Ovary (tissue), 9 donors: ENCODE data around the gene SYT10. TPM values are rescaled to one million over a fixed set of nuclear protein-coding genes. Genes with fewer than 3 reads are reported as not detected.
"Not testable (repeated sequence)": the region's sequence is repeated elsewhere in the genome, so short reads cannot be mapped to it uniquely, and the experiment has no call there.

Source experiments
- DNase-seq, 5 donors: peaks; one replicate each; pipeline ENCODE4 v3.0.0-alpha.2; 2019 to 2020
- H3K27ac ChIP-seq, 2 donors: fragments of 200-600 bp; one replicate each; pipeline versions ENCODE4 v1.5.1 to v1.8.0; 2019 to 2022
- H3K27me3 ChIP-seq: fragments of 200-600 bp; one replicate; pipeline ENCODE4 v1.8.0; 2022
- H3K36me3 ChIP-seq: fragments of 200-600 bp; sonication (generic); one replicate; pipeline ENCODE4 v1.5.1; 2019
- H3K4me1 ChIP-seq: one replicate; pipeline ENCODE4 v1.8.1; 2013; ENCODE audit warnings: mild to moderate bottlenecking, moderate library complexity; ENCODE audit not compliant: insufficient read depth
- H3K4me3 ChIP-seq: fragments of 200-600 bp; sonication (generic); one replicate; pipeline ENCODE4 v1.5.1; 2017
- H3K9me3 ChIP-seq, 2 donors: fragments of 200-600 bp in 1 of 2; sonication (generic) in 1 of 2; one replicate each; pipeline versions ENCODE4 v1.5.1 to v1.8.1; 2013 to 2019; ENCODE audit warnings: mild to moderate bottlenecking in 1 of 2, moderate library complexity in 1 of 2
- CTCF ChIP-seq, 3 donors: fragments of 450-650 bp in 2 of 3; fragments of 200-600 bp in 1 of 3; IDR thresholded peaks; one replicate each; pipeline versions ENCODE4 v1.5.1 to v1.8.0; 2016 to 2022; ENCODE audit warnings: antibody characterized with exemption in 3 of 3, mild to moderate bottlenecking in 1 of 3
- EP300 ChIP-seq: sonication (generic); formaldehyde crosslinking; IDR thresholded peaks from one replicate; pipeline ENCODE4 v1.6.1; 2017; ENCODE audit warnings: antibody characterized with exemption
- POLR2A ChIP-seq: fragments of 450-650 bp; IDR thresholded peaks from one replicate; pipeline ENCODE4 v1.6.1; 2017; ENCODE audit warnings: antibody characterized with exemption, mild to moderate bottlenecking, moderate library complexity
- WGBS, 3 donors: extraction: QIAGEN DNeasy Blood & Tissue Kit in 1 of 3; methylation state at CpG; one replicate each; pipeline versions ENCODE4 v1.1.5 to v1.1.7; 2013 to 2017; 5-methylcytosine and 5-hydroxymethylcytosine counted together
- intact Hi-C, 4 donors: fragments of 100-400 bp; cut with DNase I; formaldehyde crosslinking; loops; one replicate each; pipeline versions ENCODE4 v1.11.0 to v1.15.1; 2022 to 2023
- polyA plus RNA-seq, 2 donors: library from polyadenylated mRNA; stranded (reverse); fragments of 200-250 nt in 1 of 2; fragments of 350-450 nt in 1 of 2; fragmentation: Illumina TruSeq in 1 of 2; extraction: RNeasy Lipid Tissue Mini Kit (QIAGEN cat#74804) in 1 of 2; gene quantifications; one replicate each; pipeline ENCODE4 v1.2.3, GENCODE V29; 2013 to 2014
- total RNA-seq, 7 donors: library from RNA; depleted of rRNA in 2 of 7; stranded (reverse); fragments of >200 nt in 2 of 7; fragmentation: NEBNext Ultra II Directional in 3 of 7; extraction: Animal tissue kit (Norgen Biotek cat#: 25700) in 3 of 7; gene quantifications; one replicate each; pipeline versions ENCODE4 v1.1.0 to v1.2.4, GENCODE V29; 2016 to 2023
- donor health status: DM: no; HTN: no; CAD: no; lungs with moderate emphysema.
- donor health status: DM: no; HTN: no; CAD: no.
- donor health status: Bipolar disorder and iron deficiency.
- donor health status: DM: yes; HTN: yes; CAD: no.
- donor health status: DM: no; HTN: no; CAD: no.
- donor health status: DM: yes; HTN: yes; CAD: no.

Gene SYT10
- total and polyA plus RNA-seq, 9 donors, result 0.08 to 8.5 (median 0.47) TPM; not detected in 5

GRCh38 chr12:33423706-33424105 is 15.9 kb downstream of the SYT10 start:
- H3K9me3 ChIP-seq, result no peaks in the 10 kb centered on the region
- intact Hi-C loops, result no loop called here
- no peak for DNase-seq
- WGBS, 3 donors, result 74 to 93% (median 77%) methylated on average over 1 of the region's 1 CpG
- H3K27me3 ChIP-seq, result no peaks in the 10 kb centered on the region
- no peak for TF ChIP-seq EP300
- no peak for TF ChIP-seq CTCF (IDR thresholded peaks at IDR 0.05)
- no peak for TF ChIP-seq POLR2A
- no peaks in the 10 kb centered on the region for H3K36me3 ChIP-seq
- no peaks in the 10 kb centered on the region for H3K4me1 ChIP-seq
- no peak overlapping the region for H3K27ac ChIP-seq
- no peak overlapping the region for H3K4me3 ChIP-seq

DNA sequence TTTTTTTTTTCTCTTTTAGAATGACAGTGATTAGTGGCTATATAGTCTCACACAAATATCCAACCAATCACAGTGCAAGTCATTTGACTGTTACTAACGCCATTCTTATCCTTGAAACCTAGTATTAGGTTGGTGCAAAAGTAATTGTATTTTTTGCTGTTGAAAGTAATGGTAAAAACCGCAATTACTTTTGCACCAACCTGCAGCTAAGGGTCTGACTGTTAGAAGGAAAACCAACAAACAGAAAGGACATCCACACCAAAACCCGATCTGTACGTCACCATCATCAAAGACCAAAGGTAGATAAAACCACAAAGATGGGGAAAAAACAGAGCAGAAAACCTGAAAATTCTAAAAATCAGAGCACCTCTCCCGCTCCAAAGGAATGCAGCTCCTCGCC is 27.2 kb downstream of the SYT10 start:
- WGBS, 3 donors, result 91 to 94% (median 91%) methylated on average over 6 of the region's 6 CpGs
- H3K4me1 ChIP-seq, H3K9me3 ChIP-seq, intact Hi-C loops, H3K27me3 ChIP-seq, H3K36me3 ChIP-seq, H3K27ac ChIP-seq, H3K4me3 ChIP-seq, DNase-seq: not testable (repeated sequence)

DNA sequence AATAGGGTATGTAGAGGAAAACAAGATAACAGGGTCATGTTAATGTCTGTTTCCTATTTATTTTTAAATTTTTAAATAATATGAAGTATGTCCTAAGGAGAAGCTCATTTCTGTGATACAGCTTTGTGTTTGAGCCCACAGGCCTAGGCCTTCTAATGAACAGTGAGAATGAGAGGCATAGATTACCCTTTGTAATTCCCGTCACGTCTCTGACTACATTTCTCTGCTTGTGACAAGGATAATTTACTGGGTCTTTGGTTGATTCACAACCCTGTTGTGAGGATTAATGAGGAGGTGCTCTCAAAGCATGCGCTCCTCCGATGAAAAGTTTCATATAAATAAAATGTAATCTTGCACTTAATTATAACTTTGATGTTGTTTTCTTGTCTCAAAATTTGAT is 56.1 kb downstream of the SYT10 start:
- Histone ChIP-seq H3K27ac (no peak overlapping the region), H3K27me3 (no peaks in the 10 kb centered on the region), H3K4me1 (no peaks in the 10 kb centered on the region), H3K36me3 (no peaks in the 10 kb centered on the region), H3K4me3 (no peak overlapping the region), H3K9me3 (no peaks in the 10 kb centered on the region)
- TF ChIP-seq POLR2A (no peak), EP300 (no peak), CTCF (IDR thresholded peaks at IDR 0.05) (no peak)
- intact Hi-C loops, result no loop called here
- WGBS, 3 donors, result 71 to 74% (median 74%) methylated on average over 4 of the region's 4 CpGs
- no peak for DNase-seq

- Histone ChIP-seq H3K4me3 (no peak overlapping the region), H3K36me3 (no peaks in the 10 kb centered on the region), H3K4me1 (no peaks in the 10 kb centered on the region), H3K9me3 (no peaks in the 10 kb centered on the region), H3K27me3 (no peaks in the 10 kb centered on the region), H3K27ac (no peak overlapping the region)
- no peak for DNase-seq
- TF ChIP-seq EP300, result no peak
- no peak for TF ChIP-seq POLR2A
- no peak for TF ChIP-seq CTCF (IDR thresholded peaks at IDR 0.05)
- intact Hi-C loops, result no loop called here
- 78 to 89% (median 85%) methylated on average over 1 of the region's 1 CpG for WGBS, 3 donors
These were observed 63.5 kb downstream of the SYT10 start for GRCh38 chr12:33376153-33376552.

DNA sequence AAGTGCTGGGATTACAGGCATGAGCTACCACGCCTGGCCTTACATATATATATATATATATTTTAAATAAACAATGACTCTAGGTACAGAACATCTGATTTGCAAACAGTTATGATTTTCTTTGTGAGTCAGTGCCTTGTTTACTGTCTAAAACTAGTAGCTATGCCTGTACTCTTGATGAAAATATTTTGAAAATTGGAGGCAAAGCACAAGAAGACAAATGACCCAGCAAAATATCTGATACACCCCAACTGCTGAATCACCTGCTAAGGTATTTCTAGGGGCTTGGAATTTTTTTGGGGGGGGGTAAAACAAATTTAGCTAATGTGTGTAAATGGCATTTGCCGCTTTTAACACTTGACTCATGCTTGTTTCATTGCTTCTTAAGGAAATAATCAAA is 69.3 kb downstream of the SYT10 start:
- H3K27me3 ChIP-seq, result no peaks in the 10 kb centered on the region
- intact Hi-C loops, result no loop called here
- no peak for DNase-seq
- TF ChIP-seq POLR2A (no peak), EP300 (no peak), CTCF (IDR thresholded peaks at IDR 0.05) (no peak)
- H3K9me3 ChIP-seq, result no peaks in the 10 kb centered on the region
- H3K4me3 ChIP-seq, result no peak overlapping the region
- WGBS, 3 donors, result 81 to 85% (median 82%) methylated on average over 2 of the region's 2 CpGs
- H3K36me3 ChIP-seq, result no peaks in the 10 kb centered on the region
- H3K4me1 ChIP-seq, result no peaks in the 10 kb centered on the region
- H3K27ac ChIP-seq, result no peak overlapping the region
